Stimulated activated CD8-positive, alpha-beta memory T cell treated with anti-CD3 and anti-CD28 coated beads, Interleukin-15, amount 100 ng/mL, for 4 hours (primary cell): ENCODE results near the gene INTS11.

ENCODE experiments used
- DNase-seq, 2 donors: peaks; one replicate each; pipeline ENCODE4 v3.0.0-alpha.2; 2020; ENCODE audit warnings: low read depth in 2 of 2

Gene INTS11

GRCh38 chr1:1312450-1313314 is 11.8 kb downstream of the INTS11 start:
- no peak for DNase-seq

GRCh38 chr1:1311107-1312104 is 13.1 kb downstream of the INTS11 start:
- no peak for DNase-seq

- DNase-seq = no peak
Measured at GRCh38 chr1:1310476-1311053, 13.9 kb downstream of the INTS11 start.

GRCh38 chr1:1310109-1310385 is 14.4 kb downstream of the INTS11 start:
- no peak for DNase-seq

- DNase-seq = no peak
Measured at GRCh38 chr1:1309251-1310108, 15.0 kb downstream of the INTS11 start.

GRCh38 chr1:1308756-1309250 is 15.7 kb downstream of the INTS11 start:
- DNase-seq = no peak

- DNase-seq = peak; percentile 73 to 82
Measured at GRCh38 chr1:1307923-1308755, 16.3 kb downstream of the INTS11 start, which contains the start of the genes ACAP3 and PUSL1. TSS of gene ACAP3 (minus strand) at chr1:1307930. CDS start at chr1:1307815, 115 bp downstream. TSS of gene PUSL1 (plus strand) at chr1:1308597. CDS start at chr1:1308644, 47 bp downstream.

GRCh38 chr1:1307261-1307922 is 17.1 kb downstream of the INTS11 start:
- no peak for DNase-seq

- no peak for DNase-seq
Measured at GRCh38 chr1:1306661-1307260, 17.7 kb downstream of the INTS11 start.

- no peak for DNase-seq
Measured at GRCh38 chr1:1306070-1306660, 18.3 kb downstream of the INTS11 start.

GRCh38 chr1:1305300-1306069 is 19.0 kb downstream of the INTS11 start:
- DNase-seq = peak; percentile 66 to 67

GRCh38 chr1:1304331-1305299 is 19.8 kb downstream of the INTS11 start:
- no peak for DNase-seq

- no peak for DNase-seq
Measured at GRCh38 chr1:1303736-1304135, 20.7 kb downstream of the INTS11 start.

- DNase-seq = no peak
Measured at GRCh38 chr1:1302951-1303509, 21.4 kb downstream of the INTS11 start.

- DNase-seq = no peak
Measured at GRCh38 chr1:1302006-1302430, 22.4 kb downstream of the INTS11 start.

GRCh38 chr1:1300352-1300739 is 24.1 kb downstream of the INTS11 start:
- no peak for DNase-seq
